GM19463 (cell line): ENCODE data around the gene ASCC3.

Experiments
- ATAC-seq: cut with Tn5 transposase; IDR thresholded peaks from one replicate; pipeline ENCODE4 v1.9.1; 2021; ENCODE audit warnings: mild to moderate bottlenecking, moderate library complexity; ENCODE audit not compliant: unreplicated experiment

ASCC3 gene

GRCh38 chr6:100613656-100614055 is 267.5 kb downstream of the ASCC3 start:
- no peak for ATAC-seq

- no peak for ATAC-seq
These were observed 269.0 kb downstream of the ASCC3 start for GRCh38 chr6:100612094-100612493.

GRCh38 chr6:100599088-100599770 is 281.9 kb downstream of the ASCC3 start:
- ATAC-seq: no peak

- ATAC-seq: no peak
These were observed 285.7 kb downstream of the ASCC3 start for GRCh38 chr6:100595456-100595855.

GRCh38 chr6:100593522-100593921 is 287.6 kb downstream of the ASCC3 start:
- ATAC-seq: peak; percentile 56

GRCh38 chr6:100592929-100593328 is 288.2 kb downstream of the ASCC3 start:
- ATAC-seq: peak; percentile 49

GRCh38 chr6:100577425-100577824 is 303.7 kb downstream of the ASCC3 start:
- no peak for ATAC-seq

- ATAC-seq: no peak
These were observed 305.2 kb downstream of the ASCC3 start for GRCh38 chr6:100575921-100576320.

- no peak for ATAC-seq
These were observed 306.3 kb downstream of the ASCC3 start for GRCh38 chr6:100574836-100575235.

- no peak for ATAC-seq
These were observed 308.0 kb downstream of the ASCC3 start for GRCh38 chr6:100573166-100573565.

GRCh38 chr6:100568255-100568654 is 312.9 kb downstream of the ASCC3 start:
- ATAC-seq: no peak

GRCh38 chr6:100566563-100566962 is 314.6 kb downstream of the ASCC3 start:
- no peak for ATAC-seq

GRCh38 chr6:100565439-100566104 is 315.6 kb downstream of the ASCC3 start:
- no peak for ATAC-seq

- no peak for ATAC-seq
These were observed 321.3 kb downstream of the ASCC3 start for GRCh38 chr6:100559859-100560258.

GRCh38 chr6:100554228-100554627 is 326.9 kb downstream of the ASCC3 start:
- ATAC-seq: no peak

GRCh38 chr6:100553243-100553642 is 327.9 kb downstream of the ASCC3 start:
- ATAC-seq: no peak

GRCh38 chr6:100549406-100550167 is 331.5 kb downstream of the ASCC3 start:
- ATAC-seq: no peak

- no peak for ATAC-seq
These were observed 343.0 kb downstream of the ASCC3 start for GRCh38 chr6:100538086-100538485.

- ATAC-seq: no peak
These were observed 362.5 kb downstream of the ASCC3 start for GRCh38 chr6:100518588-100518987.

- no peak for ATAC-seq
These were observed 363.5 kb downstream of the ASCC3 start for GRCh38 chr6:100517633-100518032.

GRCh38 chr6:100517106-100517505 is 364.0 kb downstream of the ASCC3 start:
- no peak for ATAC-seq

GRCh38 chr6:100514660-100515059 is 366.5 kb downstream of the ASCC3 start:
- ATAC-seq: no peak
